GM19193 (cell line): Measurements from ENCODE around the gene STARD8.

ENCODE experiments used
- POLR2A ChIP-seq: IDR thresholded peaks from 4 replicates; pipeline ENCODE4 v1.6.1; 2011; ENCODE audit not compliant: insufficient read depth, insufficient read length; ENCODE audit errors: extremely low read depth

STARD8 gene

DNA sequence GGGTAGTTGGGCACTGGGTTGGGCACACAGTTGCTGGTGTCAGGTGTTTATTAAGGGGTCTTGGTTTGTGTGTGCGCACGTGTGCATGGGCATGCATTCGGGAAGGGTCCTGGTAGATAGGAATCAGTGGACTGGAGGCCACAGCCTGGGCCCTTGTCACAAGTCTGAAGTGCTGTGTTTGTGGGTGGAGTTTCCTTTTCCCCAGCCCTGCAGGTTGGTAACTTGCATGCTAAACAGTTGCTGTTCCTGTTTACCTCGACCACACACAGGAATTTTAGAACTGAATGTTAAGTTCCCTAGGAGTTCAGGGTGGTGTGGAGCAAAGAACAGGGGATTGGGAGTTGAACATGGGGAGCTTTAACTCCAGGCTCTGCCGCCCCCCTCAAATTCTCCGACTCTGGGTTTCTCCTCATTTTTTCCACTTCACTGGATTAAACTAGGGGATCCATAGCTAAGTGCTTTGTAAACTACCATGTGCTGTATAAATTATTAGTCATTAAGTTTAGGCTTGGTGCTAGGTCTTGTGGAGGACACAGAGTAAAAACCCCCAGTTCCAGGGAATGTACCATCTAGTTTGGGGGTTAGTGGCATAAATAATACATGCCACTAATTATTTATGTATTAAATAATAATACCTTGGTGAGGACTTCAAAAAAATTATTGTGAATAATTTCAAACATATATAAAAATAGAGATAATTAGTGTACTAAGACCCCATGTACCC is 49.0 kb downstream of the STARD8 start:
- TF ChIP-seq POLR2A: no peak

DNA sequence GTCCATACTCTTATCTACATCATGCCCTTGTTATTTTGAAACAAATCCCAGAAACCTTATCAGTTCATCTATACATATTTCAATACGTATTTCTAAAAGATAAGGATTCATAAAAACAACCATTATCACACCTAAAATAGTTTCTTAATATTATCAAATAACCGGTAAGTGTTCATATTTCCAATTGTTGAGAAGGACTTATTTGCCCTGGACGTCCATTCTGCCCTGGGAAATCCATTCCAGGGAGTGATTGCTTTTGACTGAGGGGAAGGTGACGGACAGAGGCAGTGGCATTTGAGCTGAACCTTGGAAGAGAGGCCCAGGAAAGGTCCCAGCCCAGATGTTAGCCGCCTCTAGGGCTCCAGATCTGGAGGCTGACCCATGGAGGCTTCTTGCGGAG is 49.6 kb downstream of the STARD8 start:
- no peak for TF ChIP-seq POLR2A

DNA sequence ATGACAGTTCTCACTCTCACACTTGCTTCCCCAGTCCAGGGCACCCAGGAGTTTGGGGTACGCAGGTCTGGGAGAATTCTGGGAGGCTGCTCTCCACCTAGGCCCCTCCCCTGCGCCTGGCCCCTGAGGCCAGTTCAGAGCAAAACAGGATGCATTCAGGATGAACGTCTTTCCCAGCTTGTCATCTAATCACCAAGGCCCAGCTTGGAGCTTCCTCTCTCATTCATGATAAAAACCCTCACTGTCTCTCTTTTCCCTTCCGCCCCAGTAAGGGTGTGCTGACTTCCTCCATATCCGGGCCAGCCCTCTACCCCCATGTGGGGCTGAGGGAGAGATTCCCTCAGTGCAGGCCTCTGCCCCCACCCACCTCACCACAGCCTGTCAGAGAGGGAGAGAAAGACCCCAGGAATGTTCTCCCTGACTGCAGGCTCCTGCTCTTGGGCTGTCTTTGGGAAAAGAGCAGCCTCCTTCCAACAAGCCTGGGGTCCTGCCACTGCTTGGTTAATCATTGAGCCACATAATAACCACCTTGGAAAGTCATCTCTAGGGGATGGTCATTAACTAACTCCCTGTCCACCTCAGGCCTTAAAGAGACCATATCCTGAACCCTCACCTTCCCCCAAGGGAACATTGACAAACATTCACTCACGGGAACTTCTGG is 50.1 kb downstream of the STARD8 start:
- no peak for TF ChIP-seq POLR2A

DNA sequence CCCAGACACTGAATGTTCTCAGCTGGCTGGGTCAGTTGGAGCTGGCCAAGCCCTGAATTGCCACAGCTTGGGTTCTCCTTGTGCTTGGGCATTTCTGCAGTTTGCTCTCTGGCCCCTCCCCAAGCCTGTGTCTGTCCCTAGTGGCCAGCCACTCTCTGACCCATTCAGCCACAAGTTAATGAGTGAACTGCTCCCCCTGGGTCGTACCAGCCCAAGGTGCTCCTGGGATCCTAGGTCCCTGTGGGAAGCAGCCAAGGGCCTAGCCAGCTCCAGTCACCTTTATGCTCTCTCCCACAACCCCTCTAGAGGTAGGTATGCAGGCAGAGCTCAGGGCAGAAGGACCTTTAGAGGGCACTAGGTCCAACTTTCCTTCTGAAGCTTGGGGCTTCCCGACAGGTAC is 51.5 kb downstream of the STARD8 start:
- no peak for TF ChIP-seq POLR2A

DNA sequence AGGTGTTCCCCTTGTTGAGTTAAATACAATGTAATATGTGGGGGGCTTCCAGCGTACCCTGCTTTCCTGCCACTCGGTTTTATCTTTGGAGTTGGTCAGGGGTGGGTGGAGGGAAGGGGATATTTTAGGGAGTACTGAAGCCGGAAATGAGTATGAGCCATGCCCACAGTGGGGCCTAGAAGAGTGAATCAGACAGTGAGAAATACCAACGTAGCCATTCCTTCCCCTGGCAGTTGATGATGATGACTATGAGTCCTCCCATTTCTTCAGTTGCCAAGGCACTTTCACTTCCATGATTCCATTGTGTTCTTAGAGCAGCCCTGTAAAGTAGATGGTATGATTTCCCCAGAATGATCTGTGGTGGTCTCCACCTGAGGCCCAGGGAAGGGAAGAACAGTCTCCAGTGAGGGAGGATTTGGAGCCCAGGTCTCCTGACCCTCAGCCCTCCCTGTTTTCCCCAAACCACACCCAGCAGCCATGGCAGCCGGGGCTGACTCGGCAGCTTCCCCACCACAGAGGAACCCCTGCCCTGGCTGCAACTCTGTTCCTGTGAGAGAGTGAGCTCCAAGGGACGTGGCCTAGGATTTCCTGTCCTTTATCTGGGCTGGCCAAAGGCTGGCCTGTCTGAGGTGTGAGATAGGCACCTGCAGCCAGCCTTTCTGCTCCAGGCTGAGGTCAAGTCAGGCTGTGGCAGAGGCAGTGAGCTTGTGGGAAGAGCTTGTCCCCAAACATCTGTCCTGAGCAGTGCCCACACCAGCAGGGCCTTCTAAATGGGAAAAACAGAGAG is 52.7 kb downstream of the STARD8 start:
- no peak for TF ChIP-seq POLR2A

DNA sequence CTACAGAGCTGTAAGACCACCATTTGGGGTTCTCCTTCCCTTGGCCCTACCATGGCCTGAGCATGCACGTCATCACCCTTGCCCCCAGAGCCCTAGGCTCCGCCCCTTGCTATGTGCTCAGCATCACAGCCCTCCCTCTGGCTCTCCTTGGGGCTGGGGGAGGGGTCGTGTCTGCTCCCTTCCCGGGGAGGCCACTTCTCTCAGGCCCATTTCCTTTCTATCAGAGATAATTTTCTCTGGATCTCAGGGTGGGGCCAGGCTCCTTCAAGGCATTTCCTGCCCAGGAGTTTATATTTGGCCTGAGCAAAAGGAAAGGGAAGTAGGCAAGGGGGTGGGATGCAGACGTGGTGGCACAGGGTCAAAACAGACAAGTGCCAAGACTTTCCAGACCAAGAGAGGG is 55.9 kb downstream of the STARD8 start:
- no peak for TF ChIP-seq POLR2A

DNA sequence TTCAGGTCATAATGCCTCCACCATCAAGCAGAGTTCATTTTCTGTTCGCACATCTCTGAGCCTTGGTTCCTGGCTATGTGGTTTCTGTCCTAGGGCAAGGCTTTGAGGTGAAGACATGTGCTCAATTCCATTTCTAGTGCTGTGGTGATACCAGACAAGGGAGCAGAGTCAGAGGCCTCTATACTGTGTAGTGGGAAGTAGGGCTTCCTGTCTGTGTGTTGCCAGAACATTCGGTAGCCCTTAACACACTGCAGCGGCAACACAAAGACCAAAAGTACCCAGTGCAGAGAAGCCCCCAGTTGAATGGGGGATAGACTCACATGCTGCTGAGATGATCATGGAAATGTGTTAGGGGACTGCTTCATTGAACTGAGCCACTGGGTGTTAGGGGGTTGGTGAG is 56.4 kb downstream of the STARD8 start:
- TF ChIP-seq POLR2A: no peak

DNA sequence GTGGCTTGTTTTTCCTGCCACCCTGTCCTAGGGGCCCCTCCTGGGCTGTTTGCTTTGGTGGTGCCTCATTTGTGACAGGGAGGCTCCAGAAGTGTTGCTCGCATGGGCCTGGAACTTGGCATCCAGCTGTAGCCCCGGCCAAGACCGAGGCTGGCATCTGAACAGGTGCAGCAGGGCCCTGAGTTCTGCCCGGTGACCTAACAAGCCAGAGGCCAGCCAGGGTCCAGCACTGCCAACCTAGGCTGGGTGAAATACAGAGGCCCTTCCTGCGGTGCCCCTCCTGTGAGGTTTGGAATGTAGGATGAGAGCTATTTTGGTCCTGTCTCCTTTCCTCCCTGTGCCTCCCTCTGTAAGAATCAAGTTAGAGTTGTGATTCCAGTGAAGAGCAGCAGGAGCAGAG is 58.5 kb downstream of the STARD8 start:
- TF ChIP-seq POLR2A: no peak

DNA sequence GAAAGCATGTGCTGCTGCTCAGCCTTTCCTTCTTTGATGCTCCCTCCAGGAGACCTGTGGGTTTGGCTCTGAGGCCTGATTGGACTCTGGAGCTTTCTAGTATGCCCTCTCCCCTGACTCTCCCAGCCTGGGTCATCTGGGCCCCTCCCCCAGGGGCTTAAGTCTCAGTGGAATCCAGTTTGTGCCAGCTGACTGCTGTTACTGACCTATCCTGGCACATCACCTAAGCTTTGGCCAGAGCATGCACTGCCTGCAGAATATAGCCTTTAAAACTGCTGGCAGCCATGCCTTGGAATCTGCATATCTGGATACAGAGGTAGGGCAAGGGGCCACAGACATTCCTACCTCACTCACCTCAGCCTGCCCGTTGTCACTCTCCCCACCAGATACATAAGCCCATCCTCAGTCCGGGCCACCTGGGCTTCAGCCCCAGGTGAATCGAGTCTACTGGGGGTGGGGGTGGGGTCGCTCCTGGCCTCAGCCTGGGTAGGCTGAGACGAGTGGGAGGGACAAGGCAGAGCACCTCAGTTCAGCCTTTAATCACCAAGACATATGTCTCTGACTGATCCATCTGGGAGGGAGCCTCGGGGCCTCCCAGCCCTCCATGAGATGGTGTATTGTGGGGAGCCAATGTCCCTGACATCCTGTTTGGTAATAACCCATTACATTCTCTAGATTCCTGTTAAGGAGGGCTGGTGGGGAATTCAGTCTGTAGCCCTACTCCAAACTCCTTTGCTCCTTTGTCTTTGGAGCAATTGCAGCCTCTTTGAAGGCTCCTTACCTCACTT is 61.2 kb downstream of the STARD8 start:
- no peak for TF ChIP-seq POLR2A

DNA sequence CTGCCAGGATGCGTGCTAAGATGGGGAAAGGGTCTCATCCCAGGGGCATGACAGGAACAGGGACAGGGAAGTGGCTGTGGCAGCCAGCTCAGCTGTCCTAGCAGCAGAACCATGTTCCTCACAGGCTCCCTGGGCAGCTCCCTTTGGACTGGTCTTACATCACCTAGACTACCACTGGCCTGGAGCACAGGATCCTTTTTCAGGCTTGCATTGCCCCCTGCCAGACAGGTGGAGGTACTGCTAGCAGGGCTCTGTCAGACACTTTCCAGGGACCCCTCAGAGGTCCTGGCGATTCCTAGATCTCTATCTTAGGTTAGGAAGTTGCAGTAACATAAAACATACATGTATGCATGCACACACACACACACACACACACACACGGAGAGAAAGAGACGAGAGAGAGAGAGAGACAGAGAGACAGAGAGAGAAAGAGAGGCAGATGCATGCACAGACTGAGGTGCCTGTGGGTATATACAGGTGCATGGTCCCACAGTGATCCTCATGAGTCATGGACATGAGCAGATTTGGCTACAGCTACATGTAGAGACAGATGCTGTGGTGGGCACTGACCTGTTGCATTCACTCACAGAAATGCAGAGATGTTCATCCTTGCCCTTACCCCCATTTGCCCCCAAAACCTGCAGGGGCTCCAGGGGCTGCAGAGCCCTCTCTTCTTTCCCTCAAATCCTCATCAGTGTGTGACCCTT is 63.6 kb downstream of the STARD8 start:
- no peak for TF ChIP-seq POLR2A

DNA sequence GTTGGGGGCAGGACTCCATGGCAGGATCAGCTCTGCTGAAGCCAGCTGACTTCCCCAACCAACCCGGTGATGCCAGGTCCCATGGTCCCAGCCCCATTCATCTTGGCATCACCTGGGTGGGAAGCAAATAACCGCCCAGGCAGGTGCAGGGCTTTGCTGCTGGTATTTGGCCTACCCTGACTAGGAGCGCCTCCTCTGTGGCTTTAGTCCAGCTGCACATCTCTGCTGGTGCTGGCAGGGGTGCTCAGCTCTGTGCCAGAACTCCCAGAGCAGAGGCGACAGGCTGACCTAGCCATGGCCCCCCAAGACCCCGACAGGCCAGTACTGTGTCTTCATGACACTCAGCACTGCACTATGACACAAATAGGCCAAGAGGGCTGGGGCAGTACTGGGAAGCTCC is 64.4 kb downstream of the STARD8 start:
- TF ChIP-seq POLR2A: no peak

DNA sequence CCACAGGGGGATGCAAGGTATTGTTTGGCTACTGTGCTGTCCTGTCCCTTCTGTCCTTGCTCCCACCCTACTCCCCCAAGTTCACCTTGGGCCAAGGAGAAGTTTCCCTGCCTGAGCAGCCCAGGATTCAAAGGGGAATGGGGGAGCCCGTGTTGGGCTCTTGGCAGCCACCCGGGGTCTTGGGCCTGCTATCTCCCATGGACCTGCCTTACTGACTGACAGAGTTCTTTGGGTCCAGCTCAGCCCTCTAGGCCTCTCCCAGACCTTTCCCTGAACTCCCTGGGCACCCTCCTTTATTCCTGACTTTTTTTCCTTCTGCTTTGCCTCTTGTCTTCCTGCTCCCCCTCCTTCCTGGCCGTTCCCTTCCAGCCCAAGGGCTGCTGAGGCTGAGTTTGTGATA is 67.4 kb downstream of the STARD8 start:
- no peak for TF ChIP-seq POLR2A

DNA sequence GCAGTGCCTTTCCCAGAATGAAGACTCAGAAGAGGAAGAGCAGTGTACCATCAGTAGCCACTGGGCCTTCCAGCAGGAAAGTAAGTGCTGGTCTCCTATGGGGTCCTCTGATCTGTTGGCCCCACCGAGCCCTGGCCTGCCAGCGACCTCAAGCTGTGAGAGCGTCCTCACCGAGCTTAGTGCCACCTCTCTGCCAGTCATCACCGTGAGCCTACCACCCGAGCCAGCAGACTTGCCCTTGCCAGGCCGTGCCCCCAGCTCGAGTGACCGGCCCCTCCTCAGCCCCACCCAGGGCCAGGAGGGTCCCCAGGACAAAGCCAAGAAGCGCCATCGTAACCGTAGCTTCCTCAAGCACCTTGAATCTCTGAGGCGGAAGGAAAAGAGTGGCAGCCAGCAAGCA is 69.7 kb downstream of the STARD8 start:
- no peak for TF ChIP-seq POLR2A

DNA sequence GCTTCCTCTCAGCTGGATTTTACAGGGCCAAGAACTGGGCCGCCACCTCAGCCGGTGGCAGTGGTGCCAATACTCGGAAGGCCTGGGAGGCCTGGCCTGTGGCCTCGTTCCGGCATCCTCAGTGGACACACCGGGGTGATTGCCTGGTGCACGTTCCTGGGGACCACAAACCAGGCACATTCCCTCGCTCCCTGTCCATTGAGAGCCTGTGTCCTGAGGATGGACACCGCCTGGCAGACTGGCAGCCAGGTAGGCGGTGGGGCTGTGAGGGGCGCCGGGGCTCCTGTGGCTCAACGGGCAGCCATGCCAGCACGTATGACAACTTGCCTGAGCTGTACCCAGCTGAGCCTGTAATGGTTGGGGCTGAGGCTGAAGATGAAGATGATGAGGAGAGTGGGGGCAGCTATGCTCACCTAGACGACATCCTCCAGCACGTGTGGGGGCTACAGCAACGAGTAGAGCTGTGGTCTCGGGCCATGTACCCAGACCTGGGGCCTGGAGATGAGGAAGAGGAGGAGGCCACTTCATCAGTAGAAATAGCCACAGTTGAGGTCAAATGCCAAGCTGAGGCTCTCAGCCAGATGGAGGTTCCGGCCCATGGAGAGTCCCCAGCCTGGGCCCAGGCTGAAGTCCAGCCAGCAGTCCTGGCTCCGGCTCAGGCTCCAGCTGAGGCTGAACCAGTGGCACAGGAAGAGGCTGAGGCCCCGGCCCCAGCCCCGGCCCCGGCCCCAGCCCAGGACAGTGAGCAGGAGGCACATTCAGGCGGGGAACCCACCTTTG is 70.4 kb downstream of the STARD8 start:
- TF ChIP-seq POLR2A: no peak
